Measurements from ENCODE around the gene ATP2C1.
A peak's percentile ranks its signal among the peaks of the same experiment; 100 is the strongest.

Gene ATP2C1

GRCh38 chr3:130904491-130904890 is 10.6 kb downstream of the ATP2C1 start:
- Mint-ChIP-seq H3K27ac (no peak overlapping the region), H3K4me1 (ENCODE audit: low read depth in 2 of 2) (peaks cover 33 to 57% of the 10 kb centered on the region in 2 donors), H3K9me3 (no peaks in the 10 kb centered on the region), H3K27me3 (no peaks in the 10 kb centered on the region), H3K4me3 (no peak overlapping the region), H3K36me3 (ENCODE audit: insufficient read depth) (no peaks in the 10 kb centered on the region)
- ATAC-seq (replicated peaks) (no peak), DNase-seq (no peak)

DNA sequence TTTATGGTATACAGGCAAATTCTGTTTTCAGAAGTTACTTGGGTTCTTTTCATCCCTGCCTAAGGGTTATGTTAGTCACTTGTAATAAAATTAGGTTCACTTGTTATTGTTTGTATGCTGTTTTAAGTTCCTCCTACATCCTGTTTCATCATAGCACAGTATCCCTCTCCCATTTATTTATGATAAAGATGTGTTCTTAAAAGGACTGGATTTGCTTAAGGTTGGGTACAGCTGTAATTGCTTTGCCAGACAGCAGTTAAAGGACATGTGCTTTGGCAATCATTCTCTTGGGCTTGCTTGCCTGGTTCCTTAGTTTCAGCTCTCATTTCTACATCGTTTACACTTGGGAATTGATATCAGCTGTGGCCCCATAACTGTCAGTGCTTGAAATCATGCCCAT is 11.7 kb downstream of the ATP2C1 start:
- no peaks in the 10 kb centered on the region for H3K27me3 Mint-ChIP-seq
- H3K9me3 Mint-ChIP-seq, result no peaks in the 10 kb centered on the region
- H3K4me3 Mint-ChIP-seq, result peak overlapping the region in 1 of 2 donors; percentile 6
- ATAC-seq (replicated peaks), result no peak
- H3K27ac Mint-ChIP-seq, result peak overlapping the region in 1 of 2 donors; percentile 81
- DNase-seq, result no peak
- peaks cover 33 to 57% of the 10 kb centered on the region in 2 donors for H3K4me1 Mint-ChIP-seq (ENCODE audit: low read depth in 2 of 2)
- H3K36me3 Mint-ChIP-seq (ENCODE audit: insufficient read depth), result no peaks in the 10 kb centered on the region

GRCh38 chr3:130906374-130906995 is 12.6 kb downstream of the ATP2C1 start:
- no peaks in the 10 kb centered on the region for H3K27me3 Mint-ChIP-seq
- H3K36me3 Mint-ChIP-seq (ENCODE audit: insufficient read depth), result no peaks in the 10 kb centered on the region
- ATAC-seq (replicated peaks), result no peak
- H3K9me3 Mint-ChIP-seq, result no peaks in the 10 kb centered on the region
- H3K4me1 Mint-ChIP-seq (ENCODE audit: low read depth in 2 of 2), result peaks cover 30 to 50% of the 10 kb centered on the region in 2 donors
- H3K4me3 Mint-ChIP-seq, result no peak overlapping the region
- no peak for DNase-seq
- H3K27ac Mint-ChIP-seq, result peak overlapping the region in 1 of 2 donors; percentile 81

DNA sequence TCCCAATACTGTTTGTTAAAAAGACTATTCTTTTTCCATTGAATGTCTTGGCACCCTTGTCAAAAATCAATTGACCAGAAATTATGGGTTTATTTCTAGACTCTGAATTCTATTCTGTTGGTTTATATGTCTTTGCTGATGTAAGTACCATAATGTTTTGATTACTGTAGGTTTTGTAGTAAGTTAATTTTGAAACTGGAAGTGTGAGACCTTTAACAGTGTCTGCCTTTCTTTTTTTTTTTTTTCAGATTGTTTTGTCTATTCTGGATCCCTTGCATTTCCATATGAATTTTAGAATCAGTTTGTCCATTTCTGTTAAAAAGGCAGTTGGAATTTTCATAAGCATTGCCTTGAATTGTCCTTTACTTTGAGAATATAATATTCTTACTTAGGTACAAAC is 13.6 kb downstream of the ATP2C1 start:
- no peak overlapping the region for H3K27ac Mint-ChIP-seq
- H3K9me3 Mint-ChIP-seq, result no peaks in the 10 kb centered on the region
- H3K27me3 Mint-ChIP-seq, result no peaks in the 10 kb centered on the region
- no peak overlapping the region for H3K4me3 Mint-ChIP-seq
- DNase-seq (no peak), ATAC-seq (replicated peaks) (no peak)
- H3K4me1 Mint-ChIP-seq (ENCODE audit: low read depth in 2 of 2), result peaks cover 28 to 47% of the 10 kb centered on the region in 2 donors
- no peaks in the 10 kb centered on the region for H3K36me3 Mint-ChIP-seq (ENCODE audit: insufficient read depth)

- no peaks in the 10 kb centered on the region for H3K9me3 Mint-ChIP-seq
- no peak for ATAC-seq (replicated peaks)
- H3K36me3 Mint-ChIP-seq (ENCODE audit: insufficient read depth), result no peaks in the 10 kb centered on the region
- no peak overlapping the region for H3K27ac Mint-ChIP-seq
- peaks cover 25 to 43% of the 10 kb centered on the region in 2 donors for H3K4me1 Mint-ChIP-seq (ENCODE audit: low read depth in 2 of 2)
- no peak for DNase-seq
- H3K27me3 Mint-ChIP-seq, result no peaks in the 10 kb centered on the region
- H3K4me3 Mint-ChIP-seq, result no peak overlapping the region
Measured at GRCh38 chr3:130907966-130908365, 14.1 kb downstream of the ATP2C1 start.

- no peak for DNase-seq
- no peak overlapping the region for H3K27ac Mint-ChIP-seq
- H3K4me1 Mint-ChIP-seq (ENCODE audit: low read depth in 2 of 2), result peaks cover 15 to 34% of the 10 kb centered on the region in 2 donors
- H3K4me3 Mint-ChIP-seq, result no peak overlapping the region
- no peak for ATAC-seq (replicated peaks)
- no peaks in the 10 kb centered on the region for H3K27me3 Mint-ChIP-seq
- H3K36me3 Mint-ChIP-seq (ENCODE audit: insufficient read depth), result no peaks in the 10 kb centered on the region
- H3K9me3 Mint-ChIP-seq, result no peaks in the 10 kb centered on the region
Measured at GRCh38 chr3:130915567-130916292, 21.8 kb downstream of the ATP2C1 start.

- DNase-seq (no peak), ATAC-seq (replicated peaks) (no peak)
- H3K4me1 Mint-ChIP-seq (ENCODE audit: low read depth in 2 of 2), result peaks cover 15 to 38% of the 10 kb centered on the region in 2 donors
- H3K27me3 Mint-ChIP-seq, result no peaks in the 10 kb centered on the region
- peak overlapping the region; percentile 44 to 71 for H3K27ac Mint-ChIP-seq
- no peak overlapping the region for H3K4me3 Mint-ChIP-seq
- no peaks in the 10 kb centered on the region for H3K9me3 Mint-ChIP-seq
- peaks cover 5% of the 10 kb centered on the region for H3K36me3 Mint-ChIP-seq (ENCODE audit: insufficient read depth)
Measured at GRCh38 chr3:130916507-130917167, 22.8 kb downstream of the ATP2C1 start.

DNA sequence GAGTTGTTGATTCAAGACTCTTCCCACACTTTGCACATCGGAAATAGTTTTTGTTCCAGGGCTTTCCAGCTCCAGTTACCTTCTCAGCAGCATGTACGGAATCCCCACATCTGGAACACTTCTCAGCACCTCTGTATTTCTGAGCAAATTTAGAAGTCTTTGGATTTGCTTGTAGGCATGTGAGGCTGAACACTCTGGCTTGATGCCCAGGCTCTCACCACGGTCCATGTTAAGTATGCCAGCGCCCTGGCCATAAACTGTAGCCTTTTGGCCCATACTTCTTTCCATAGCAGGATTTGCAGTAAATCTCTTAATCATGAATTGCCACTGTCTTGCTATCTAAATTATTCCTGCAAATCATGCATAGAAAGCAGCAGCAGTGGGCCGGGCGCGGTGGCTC is 24.4 kb downstream of the ATP2C1 start:
- Mint-ChIP-seq H3K27me3 (no peaks in the 10 kb centered on the region), H3K27ac (no peak overlapping the region)

DNA sequence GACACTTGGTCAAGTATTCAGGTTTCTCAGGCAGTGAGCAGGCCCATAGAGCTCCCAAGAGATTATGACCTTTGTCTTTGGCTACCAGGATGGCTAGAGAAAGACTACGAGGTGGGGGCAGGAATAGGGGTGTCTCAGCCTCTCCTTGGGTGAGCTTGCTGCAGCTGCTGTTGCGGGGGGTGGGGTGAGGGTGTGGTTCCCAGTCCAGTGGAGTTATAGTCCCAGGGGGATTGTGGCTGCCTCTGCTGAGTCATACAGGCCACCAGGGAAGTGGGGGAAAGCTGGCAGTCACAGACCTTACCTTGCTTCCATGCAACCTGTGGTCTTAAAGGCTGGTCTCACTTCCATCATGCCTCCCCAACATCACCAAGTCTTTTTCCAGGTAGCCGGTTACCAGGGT is 31.7 kb downstream of the ATP2C1 start:
- no peaks in the 10 kb centered on the region for H3K27me3 Mint-ChIP-seq
- H3K27ac Mint-ChIP-seq, result peak overlapping the region in 1 of 2 donors; percentile 41
- no peak for DNase-seq
- ATAC-seq (replicated peaks), result no peak
- H3K4me1 Mint-ChIP-seq (ENCODE audit: low read depth in 2 of 2), result peaks cover 39 to 63% of the 10 kb centered on the region in 2 donors
- peaks cover 16% of the 10 kb centered on the region for H3K36me3 Mint-ChIP-seq (ENCODE audit: insufficient read depth)
- peaks cover 0 to 7% of the 10 kb centered on the region in 2 donors for H3K9me3 Mint-ChIP-seq
- H3K4me3 Mint-ChIP-seq, result no peak overlapping the region

More for the DNA sequence above, 24.4 kb downstream of the ATP2C1 start:
- peaks cover 26 to 54% of the 10 kb centered on the region in 2 donors for H3K4me1 Mint-ChIP-seq (ENCODE audit: low read depth in 2 of 2)
- peaks cover 9% of the 10 kb centered on the region for H3K36me3 Mint-ChIP-seq (ENCODE audit: insufficient read depth)
- no peaks in the 10 kb centered on the region for H3K9me3 Mint-ChIP-seq
- no peak for ATAC-seq (replicated peaks)
- DNase-seq, result no peak
- H3K4me3 Mint-ChIP-seq, result no peak overlapping the region

GRCh38 chr3:130926504-130926903 is 32.6 kb downstream of the ATP2C1 start:
- Mint-ChIP-seq H3K27me3 (no peaks in the 10 kb centered on the region), H3K9me3 (peaks cover 0 to 7% of the 10 kb centered on the region in 2 donors), H3K27ac (peak overlapping the region in 1 of 2 donors; percentile 41), H3K4me3 (no peak overlapping the region), H3K4me1 (ENCODE audit: low read depth in 2 of 2) (peaks cover 37 to 60% of the 10 kb centered on the region in 2 donors), H3K36me3 (ENCODE audit: insufficient read depth) (peaks cover 17% of the 10 kb centered on the region)
- no peak for DNase-seq
- ATAC-seq (replicated peaks), result no peak

- H3K27ac Mint-ChIP-seq, result peak overlapping the region in 1 of 2 donors; percentile 15
- no peak overlapping the region for H3K4me3 Mint-ChIP-seq
- ATAC-seq (replicated peaks), result no peak
Measured at GRCh38 chr3:130929804-130930203, 35.9 kb downstream of the ATP2C1 start.

GRCh38 chr3:130932979-130933378 is 39.1 kb downstream of the ATP2C1 start:
- ATAC-seq (replicated peaks), result no peak
- Mint-ChIP-seq H3K4me1 (ENCODE audit: low read depth in 2 of 2) (peaks cover 4 to 12% of the 10 kb centered on the region in 2 donors), H3K27me3 (no peaks in the 10 kb centered on the region), H3K36me3 (ENCODE audit: insufficient read depth) (peaks cover 32% of the 10 kb centered on the region), H3K27ac (no peak overlapping the region), H3K9me3 (no peaks in the 10 kb centered on the region), H3K4me3 (no peak overlapping the region)
- DNase-seq, result no peak

More at GRCh38 chr3:130929804-130930203, 35.9 kb downstream of the ATP2C1 start:
- no peaks in the 10 kb centered on the region for H3K27me3 Mint-ChIP-seq
- H3K36me3 Mint-ChIP-seq (ENCODE audit: insufficient read depth), result peaks cover 26% of the 10 kb centered on the region
- H3K9me3 Mint-ChIP-seq, result no peaks in the 10 kb centered on the region
- no peak for DNase-seq
- H3K4me1 Mint-ChIP-seq (ENCODE audit: low read depth in 2 of 2), result peaks cover 22 to 39% of the 10 kb centered on the region in 2 donors

DNA sequence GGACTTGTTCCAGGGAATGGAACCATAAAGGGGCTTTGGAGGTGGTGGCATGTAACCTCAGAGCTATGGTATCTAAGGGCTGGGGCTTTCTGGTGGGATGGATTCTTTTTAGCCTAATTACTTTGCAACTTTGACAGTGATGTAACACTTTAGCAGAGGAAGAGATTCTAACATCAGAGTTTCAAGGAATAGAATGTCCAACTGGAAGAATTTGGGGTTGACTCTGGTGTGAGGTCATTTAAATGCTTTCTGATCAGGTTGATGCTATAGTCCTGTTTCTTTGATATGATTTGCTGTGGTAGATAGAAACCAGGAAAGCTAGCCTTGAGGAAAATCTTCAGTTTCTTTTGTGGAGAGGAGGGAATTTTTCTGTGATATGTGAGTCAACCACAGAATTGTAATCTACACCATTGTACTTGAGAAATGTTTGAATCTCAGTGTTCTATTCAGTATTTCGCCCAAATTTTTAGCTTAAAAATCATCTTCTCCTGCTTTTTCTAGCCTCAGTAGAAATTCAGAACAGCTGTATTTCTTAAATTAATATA is 40.0 kb downstream of the ATP2C1 start:
- no peak for DNase-seq

More for the DNA sequence above, 40.0 kb downstream of the ATP2C1 start:
- H3K36me3 Mint-ChIP-seq (ENCODE audit: insufficient read depth), result peaks cover 30% of the 10 kb centered on the region
- no peaks in the 10 kb centered on the region for H3K27me3 Mint-ChIP-seq
- H3K27ac Mint-ChIP-seq, result no peak overlapping the region
- H3K4me3 Mint-ChIP-seq, result no peak overlapping the region
- H3K4me1 Mint-ChIP-seq (ENCODE audit: low read depth in 2 of 2), result peaks cover 2 to 10% of the 10 kb centered on the region in 2 donors
- ATAC-seq (replicated peaks), result no peak
- H3K9me3 Mint-ChIP-seq, result no peaks in the 10 kb centered on the region

Measured in effector memory CD8-positive, alpha-beta T cell (primary cell).